Neural progenitor cell (in vitro differentiated cells): ENCODE results near the gene OR5AK2. TPM values are rescaled to one million over a fixed set of nuclear protein-coding genes. Genes with fewer than 3 reads are reported as not detected.

ENCODE experiments used
- DNase-seq: peaks from one replicate; pipeline ENCODE4 v3.0.0-alpha.2; 2016; ENCODE audit warnings: low spot score
- H2AFZ ChIP-seq: fragments of 200-600 bp; sonication (generic); replicated peaks from 2 replicates; pipeline ENCODE4 v1.6.1; 2016; ENCODE audit warnings: antibody characterized with exemption
- H3F3A ChIP-seq: fragments of 200-600 bp; sonication (generic); 2 replicates; pipeline ENCODE4 v1.6.1; 2016; ENCODE audit warnings: antibody characterized with exemption, low read depth
- H3K27ac ChIP-seq: fragments of 200-600 bp; sonication (generic); 2 replicates; pipeline ENCODE4 v1.5.1; 2016; ENCODE audit warnings: mild to moderate bottlenecking
- H3K27me3 ChIP-seq: fragments of 200-600 bp; sonication (generic); 2 replicates; pipeline ENCODE4 v1.6.1; 2016; ENCODE audit warnings: mild to moderate bottlenecking, moderate library complexity
- H3K36me3 ChIP-seq: fragments of 200-600 bp; sonication (generic); 2 replicates; pipeline ENCODE4 v1.5.1; 2016
- H3K4me1 ChIP-seq: fragments of 200-600 bp; sonication (generic); 2 replicates; pipeline ENCODE4 v1.6.1; 2016; ENCODE audit warnings: mixed run types
- H3K4me2 ChIP-seq: fragments of 200-600 bp; sonication (generic); 2 replicates; pipeline ENCODE4 v1.6.1; 2016
- H3K4me3 ChIP-seq: fragments of 200-600 bp; sonication (generic); 2 replicates; pipeline ENCODE4 v1.5.1; 2016
- H3K79me2 ChIP-seq: fragments of 200-600 bp; sonication (generic); 2 replicates; pipeline ENCODE4 v1.6.1; 2016; ENCODE audit warnings: low read depth
- H3K9ac ChIP-seq: fragments of 200-600 bp; sonication (generic); 2 replicates; pipeline ENCODE4 v1.6.1; 2016
- H3K9me3 ChIP-seq: fragments of 200-600 bp; sonication (generic); 2 replicates; pipeline ENCODE4 v1.5.1; 2016; ENCODE audit warnings: low read depth
- H4K20me1 ChIP-seq: fragments of 200-600 bp; sonication (generic); 2 replicates; pipeline ENCODE4 v1.6.1; 2016; ENCODE audit warnings: low read depth
- H3K27ac Mint-ChIP-seq: 3 replicates; pipeline ENCODE4 v1.8.0; 2021; ENCODE audit warnings: mixed read lengths
- H3K27me3 Mint-ChIP-seq: 2 replicates; pipeline ENCODE4 v1.8.0; 2022; ENCODE audit warnings: low read depth, mild to moderate bottlenecking, inconsistent platforms, moderate library complexity, mixed read lengths; ENCODE audit not compliant: insufficient read depth
- H3K36me3 Mint-ChIP-seq: 3 replicates; pipeline ENCODE4 v1.8.0; 2021; ENCODE audit warnings: mixed read lengths
- H3K4me1 Mint-ChIP-seq: 3 replicates; pipeline ENCODE4 v1.8.0; 2021; ENCODE audit warnings: mixed read lengths
- H3K4me3 Mint-ChIP-seq: 3 replicates; pipeline ENCODE4 v1.8.0; 2021; ENCODE audit warnings: mild to moderate bottlenecking, moderate library complexity, mixed read lengths
- H3K9me3 Mint-ChIP-seq: 3 replicates; pipeline ENCODE4 v1.8.0; 2020; ENCODE audit warnings: mixed read lengths
- EZH2 ChIP-seq: fragments of 200-600 bp; sonication (generic); IDR thresholded peaks from 2 replicates; pipeline ENCODE4 v1.6.1; 2017; ENCODE audit warnings: antibody characterized with exemption, mild to moderate bottlenecking, moderate library complexity
- EZH2phosphoT487 ChIP-seq: fragments of 200-600 bp; sonication (generic); IDR thresholded peaks from 2 replicates; pipeline ENCODE4 v1.6.1; 2017; ENCODE audit warnings: antibody characterized with exemption
- total RNA-seq: library from RNA; depleted of rRNA; stranded (reverse); fragments of >200 nt; gene quantifications from 2 replicates; pipeline ENCODE4 v1.2.3, GENCODE V29; 2015; ENCODE audit warnings: low replicate concordance
- TF ChIP-seq, protein P1 (sequence below): fragments of 200-600 bp; sonication (generic); IDR thresholded peaks from 2 replicates; pipeline ENCODE4 v1.5.1; 2017; ENCODE audit warnings: antibody characterized with exemption, mild to moderate bottlenecking

Gene OR5AK2
- total RNA-seq, 1 donor from 2014 or later = not detected

GRCh38 chr11:57031556-57031955, 42.8 kb downstream of the OR5AK2 start:
- Histone ChIP-seq H3F3A (no peaks in the 10 kb centered on the region), H3K36me3 (no peaks in the 10 kb centered on the region), H3K9me3 (no peaks in the 10 kb centered on the region), H3K4me2 (no peak overlapping the region), H4K20me1 (no peaks in the 10 kb centered on the region), H3K9ac (no peak overlapping the region), H3K4me1 (no peaks in the 10 kb centered on the region), H2AFZ (no peak overlapping the region), H3K27me3 (no peaks in the 10 kb centered on the region), H3K79me2 (no peaks in the 10 kb centered on the region), H3K4me3 (no peak overlapping the region), H3K27ac (no peak overlapping the region)
- DNase-seq = no peak
- no peaks in the 10 kb centered on the region for H3K27me3 Mint-ChIP-seq
- no peaks in the 10 kb centered on the region for H3K4me1 Mint-ChIP-seq
- H3K9me3 Mint-ChIP-seq = no peaks in the 10 kb centered on the region
- no peak overlapping the region for H3K27ac Mint-ChIP-seq
- TF ChIP-seq, protein P1, sequence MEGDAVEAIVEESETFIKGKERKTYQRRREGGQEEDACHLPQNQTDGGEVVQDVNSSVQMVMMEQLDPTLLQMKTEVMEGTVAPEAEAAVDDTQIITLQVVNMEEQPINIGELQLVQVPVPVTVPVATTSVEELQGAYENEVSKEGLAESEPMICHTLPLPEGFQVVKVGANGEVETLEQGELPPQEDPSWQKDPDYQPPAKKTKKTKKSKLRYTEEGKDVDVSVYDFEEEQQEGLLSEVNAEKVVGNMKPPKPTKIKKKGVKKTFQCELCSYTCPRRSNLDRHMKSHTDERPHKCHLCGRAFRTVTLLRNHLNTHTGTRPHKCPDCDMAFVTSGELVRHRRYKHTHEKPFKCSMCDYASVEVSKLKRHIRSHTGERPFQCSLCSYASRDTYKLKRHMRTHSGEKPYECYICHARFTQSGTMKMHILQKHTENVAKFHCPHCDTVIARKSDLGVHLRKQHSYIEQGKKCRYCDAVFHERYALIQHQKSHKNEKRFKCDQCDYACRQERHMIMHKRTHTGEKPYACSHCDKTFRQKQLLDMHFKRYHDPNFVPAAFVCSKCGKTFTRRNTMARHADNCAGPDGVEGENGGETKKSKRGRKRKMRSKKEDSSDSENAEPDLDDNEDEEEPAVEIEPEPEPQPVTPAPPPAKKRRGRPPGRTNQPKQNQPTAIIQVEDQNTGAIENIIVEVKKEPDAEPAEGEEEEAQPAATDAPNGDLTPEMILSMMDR = no peak
- TF ChIP-seq EZH2phosphoT487 (no peak), EZH2 (no peak)
- H3K4me3 Mint-ChIP-seq = no peak overlapping the region
- no peaks in the 10 kb centered on the region for H3K36me3 Mint-ChIP-seq

Other genes with a start within 250 kb of the OR5AK2 start
- gene OR9G4, start 240.2 kb upstream of the OR5AK2 start, total RNA-seq = not detected in 2 replicates
- 1.4 and 2.2 TPM in 2 replicates for gene LRRC55, start 193.0 kb downstream of the OR5AK2 start, total RNA-seq
- gene APLNR, start 248.3 kb downstream of the OR5AK2 start, total RNA-seq = 1.6 and 1.8 TPM in 2 replicates